Measurements from ENCODE around the gene C10orf71.

Gene C10orf71

GRCh38 chr10:49363309-49364031 is 64.5 kb downstream of the C10orf71 start:
- no peak for DNase-seq

GRCh38 chr10:49364051-49364450 is 65.1 kb downstream of the C10orf71 start:
- no peak for DNase-seq

GRCh38 chr10:49364747-49365146 is 65.8 kb downstream of the C10orf71 start:
- no peak for DNase-seq

GRCh38 chr10:49365275-49365674 is 66.3 kb downstream of the C10orf71 start:
- DNase-seq = no peak

- DNase-seq = no peak
Observed at GRCh38 chr10:49365675-49366415, 66.9 kb downstream of the C10orf71 start.

- no peak for DNase-seq
Observed at GRCh38 chr10:49366460-49366859, 67.5 kb downstream of the C10orf71 start.

GRCh38 chr10:49367600-49367999 is 68.6 kb downstream of the C10orf71 start:
- DNase-seq = no peak

GRCh38 chr10:49368256-49368655 is 69.3 kb downstream of the C10orf71 start:
- no peak for DNase-seq

- DNase-seq = no peak
Observed at GRCh38 chr10:49369216-49370162, 70.5 kb downstream of the C10orf71 start.

GRCh38 chr10:49370326-49371100 is 71.5 kb downstream of the C10orf71 start:
- DNase-seq = no peak

GRCh38 chr10:49371967-49372366 is 73.0 kb downstream of the C10orf71 start:
- no peak for DNase-seq

GRCh38 chr10:49373361-49373760 is 74.4 kb downstream of the C10orf71 start:
- DNase-seq = no peak

GRCh38 chr10:49374740-49375139 is 75.8 kb downstream of the C10orf71 start:
- no peak for DNase-seq

- no peak for DNase-seq
Observed at GRCh38 chr10:49375611-49376010, 76.6 kb downstream of the C10orf71 start.

All from NCI-H2029 treated with DMSO at 0.1 percent for 48 hours (cell line).